ENCODE data around the gene TPPP3.
"Not testable (repeated sequence)": the region's sequence is repeated elsewhere in the genome, so short reads cannot be mapped to it uniquely, and the experiment has no call there.

Gene TPPP3

GRCh38 chr16:67356396-67356795 is 36.9 kb downstream of the TPPP3 start:
- no peaks in the 10 kb centered on the region for H3K36me3 ChIP-seq (ENCODE audit: control insufficient read depth in 1 of 2, insufficient read depth in 2 of 2, low read length in 2 of 2)

GRCh38 chr16:67352463-67352862 is 40.8 kb downstream of the TPPP3 start:
- H3K27me3 ChIP-seq (ENCODE audit: low read depth, low read length); H3K9me3 ChIP-seq (ENCODE audit: control insufficient read depth in 1 of 2, low read length in 2 of 2); H3K36me3 ChIP-seq (ENCODE audit: control insufficient read depth in 1 of 2, insufficient read depth in 2 of 2, low read length in 2 of 2); H3K4me1 ChIP-seq (ENCODE audit: control insufficient read depth in 1 of 2, insufficient read depth in 2 of 2, low read length in 2 of 2); H3K4me3 ChIP-seq (ENCODE audit: low read depth in 1 of 2, low read length in 2 of 2); H3K27ac ChIP-seq (ENCODE audit: low read length): not testable (repeated sequence)

More at GRCh38 chr16:67356396-67356795, 36.9 kb downstream of the TPPP3 start:
- Histone ChIP-seq H3K27me3 (ENCODE audit: low read depth, low read length) (no peaks in the 10 kb centered on the region), H3K4me3 (ENCODE audit: low read depth in 1 of 2, low read length in 2 of 2) (no peak overlapping the region), H3K9me3 (ENCODE audit: control insufficient read depth in 1 of 2, low read length in 2 of 2) (no peaks in the 10 kb centered on the region), H3K4me1 (ENCODE audit: control insufficient read depth in 1 of 2, insufficient read depth in 2 of 2, low read length in 2 of 2) (no peaks in the 10 kb centered on the region), H3K27ac (ENCODE audit: low read length) (no peak overlapping the region)

- H3K4me1 ChIP-seq (ENCODE audit: control insufficient read depth in 1 of 2, insufficient read depth in 2 of 2, low read length in 2 of 2): no peaks in the 10 kb centered on the region
- H3K4me3 ChIP-seq (ENCODE audit: low read depth in 1 of 2, low read length in 2 of 2): no peak overlapping the region
- H3K9me3 ChIP-seq (ENCODE audit: control insufficient read depth in 1 of 2, low read length in 2 of 2): no peaks in the 10 kb centered on the region
- no peaks in the 10 kb centered on the region for H3K27me3 ChIP-seq (ENCODE audit: low read depth, low read length)
- H3K36me3 ChIP-seq (ENCODE audit: control insufficient read depth in 1 of 2, insufficient read depth in 2 of 2, low read length in 2 of 2): no peaks in the 10 kb centered on the region
- no peak overlapping the region for H3K27ac ChIP-seq (ENCODE audit: low read length)
Observed at GRCh38 chr16:67350324-67350723, 43.0 kb downstream of the TPPP3 start.

GRCh38 chr16:67349172-67349571 is 44.1 kb downstream of the TPPP3 start:
- no peaks in the 10 kb centered on the region for H3K36me3 ChIP-seq (ENCODE audit: control insufficient read depth in 1 of 2, insufficient read depth in 2 of 2, low read length in 2 of 2)
- no peaks in the 10 kb centered on the region for H3K27me3 ChIP-seq (ENCODE audit: low read depth, low read length)
- no peaks in the 10 kb centered on the region for H3K4me1 ChIP-seq (ENCODE audit: control insufficient read depth in 1 of 2, insufficient read depth in 2 of 2, low read length in 2 of 2)

GRCh38 chr16:67346341-67346740 is 47.0 kb downstream of the TPPP3 start:
- no peaks in the 10 kb centered on the region for H3K4me1 ChIP-seq (ENCODE audit: control insufficient read depth in 1 of 2, insufficient read depth in 2 of 2, low read length in 2 of 2)
- no peaks in the 10 kb centered on the region for H3K27me3 ChIP-seq (ENCODE audit: low read depth, low read length)
- no peak overlapping the region for H3K27ac ChIP-seq (ENCODE audit: low read length)
- no peaks in the 10 kb centered on the region for H3K9me3 ChIP-seq (ENCODE audit: control insufficient read depth in 1 of 2, low read length in 2 of 2)
- no peaks in the 10 kb centered on the region for H3K36me3 ChIP-seq (ENCODE audit: control insufficient read depth in 1 of 2, insufficient read depth in 2 of 2, low read length in 2 of 2)
- no peak overlapping the region for H3K4me3 ChIP-seq (ENCODE audit: low read depth in 1 of 2, low read length in 2 of 2)

More at GRCh38 chr16:67349172-67349571, 44.1 kb downstream of the TPPP3 start:
- Histone ChIP-seq H3K27ac (ENCODE audit: low read length) (no peak overlapping the region), H3K4me3 (ENCODE audit: low read depth in 1 of 2, low read length in 2 of 2) (no peak overlapping the region), H3K9me3 (ENCODE audit: control insufficient read depth in 1 of 2, low read length in 2 of 2) (no peaks in the 10 kb centered on the region)

GRCh38 chr16:67345401-67345800 is 47.9 kb downstream of the TPPP3 start:
- Histone ChIP-seq H3K27me3 (ENCODE audit: low read depth, low read length) (no peaks in the 10 kb centered on the region), H3K36me3 (ENCODE audit: control insufficient read depth in 1 of 2, insufficient read depth in 2 of 2, low read length in 2 of 2) (no peaks in the 10 kb centered on the region), H3K9me3 (ENCODE audit: control insufficient read depth in 1 of 2, low read length in 2 of 2) (no peaks in the 10 kb centered on the region), H3K27ac (ENCODE audit: low read length) (no peak overlapping the region), H3K4me1 (ENCODE audit: control insufficient read depth in 1 of 2, insufficient read depth in 2 of 2, low read length in 2 of 2) (no peaks in the 10 kb centered on the region), H3K4me3 (ENCODE audit: low read depth in 1 of 2, low read length in 2 of 2) (no peak overlapping the region)

- Histone ChIP-seq H3K4me1 (ENCODE audit: control insufficient read depth in 1 of 2, insufficient read depth in 2 of 2, low read length in 2 of 2) (no peaks in the 10 kb centered on the region), H3K27ac (ENCODE audit: low read length) (no peak overlapping the region), H3K4me3 (ENCODE audit: low read depth in 1 of 2, low read length in 2 of 2) (no peak overlapping the region), H3K27me3 (ENCODE audit: low read depth, low read length) (no peaks in the 10 kb centered on the region), H3K9me3 (ENCODE audit: control insufficient read depth in 1 of 2, low read length in 2 of 2) (no peaks in the 10 kb centered on the region), H3K36me3 (ENCODE audit: control insufficient read depth in 1 of 2, insufficient read depth in 2 of 2, low read length in 2 of 2) (no peaks in the 10 kb centered on the region)
Observed at GRCh38 chr16:67342616-67343015, 50.7 kb downstream of the TPPP3 start.

GRCh38 chr16:67341250-67341649 is 52.0 kb downstream of the TPPP3 start:
- Histone ChIP-seq H3K36me3 (ENCODE audit: control insufficient read depth in 1 of 2, insufficient read depth in 2 of 2, low read length in 2 of 2) (no peaks in the 10 kb centered on the region), H3K9me3 (ENCODE audit: control insufficient read depth in 1 of 2, low read length in 2 of 2) (no peaks in the 10 kb centered on the region), H3K4me3 (ENCODE audit: low read depth in 1 of 2, low read length in 2 of 2) (no peak overlapping the region), H3K4me1 (ENCODE audit: control insufficient read depth in 1 of 2, insufficient read depth in 2 of 2, low read length in 2 of 2) (no peaks in the 10 kb centered on the region), H3K27ac (ENCODE audit: low read length) (no peak overlapping the region), H3K27me3 (ENCODE audit: low read depth, low read length) (no peaks in the 10 kb centered on the region)

All from muscle layer of duodenum (tissue), 2 donors.